Lung (tissue), 12 donors: ENCODE results near the gene DIP2C. TPM values are rescaled to one million over a fixed set of nuclear protein-coding genes. Genes with fewer than 3 reads are reported as not detected.

Source experiments
- ATAC-seq: fragments of 200-7000 bp; cut with Tn5 transposase; one replicate; pipeline ENCODE4 v1.9.1; 2020; ENCODE audit warnings: moderate number of reproducible peaks; ENCODE audit not compliant: insufficient read depth, low FRiP score
- DNase-seq, 3 donors: peaks; one replicate each; pipeline ENCODE4 v3.0.0-alpha.2; 2013 to 2017
- H3K27ac ChIP-seq, 2 donors: one replicate each; pipeline ENCODE4 v1.5.1; 2013; ENCODE audit warnings: mild to moderate bottlenecking in 2 of 2, moderate library complexity in 2 of 2, control low read depth in 1 of 2, inconsistent platforms in 1 of 2, low read depth in 1 of 2, low read length in 1 of 2
- H3K27me3 ChIP-seq, 3 donors: one replicate each; pipeline ENCODE4 v1.5.1; 2013; ENCODE audit warnings: low read length in 2 of 3; ENCODE audit not compliant: control insufficient read depth in 3 of 3, insufficient read depth in 3 of 3
- H3K36me3 ChIP-seq, 4 donors: one replicate each; pipeline ENCODE4 v1.5.1; 2013; ENCODE audit warnings: low read length in 4 of 4, mild to moderate bottlenecking in 1 of 4, moderate library complexity in 1 of 4; ENCODE audit not compliant: control insufficient read depth in 4 of 4, insufficient read depth in 4 of 4
- H3K4me1 ChIP-seq, 5 donors: one replicate each; pipeline ENCODE4 v1.5.1; 2013; ENCODE audit warnings: low read length in 5 of 5, mild to moderate bottlenecking in 2 of 5, moderate library complexity in 1 of 5; ENCODE audit not compliant: control insufficient read depth in 5 of 5, insufficient read depth in 5 of 5
- H3K4me3 ChIP-seq: one replicate; pipeline ENCODE4 v1.5.1; 2013; ENCODE audit warnings: mild to moderate bottlenecking, control low read depth, moderate library complexity
- H3K9ac ChIP-seq, 2 donors: one replicate each; pipeline ENCODE4 v1.5.1; 2013; ENCODE audit warnings: low read length in 2 of 2, control low read depth in 1 of 2; ENCODE audit not compliant: insufficient read depth in 1 of 2
- H3K9me3 ChIP-seq, 4 donors: one replicate each; pipeline ENCODE4 v1.5.1; 2013; ENCODE audit warnings: low read length in 3 of 4, mild to moderate bottlenecking in 1 of 4, moderate library complexity in 1 of 4; ENCODE audit not compliant: control insufficient read depth in 4 of 4, insufficient read depth in 3 of 4
- WGBS, 2 donors: extraction: QIAGEN DNeasy Blood & Tissue Kit; methylation state at CpG; one replicate each; pipeline ENCODE4 v1.1.7; 2013; 5-methylcytosine and 5-hydroxymethylcytosine counted together
- polyA plus RNA-seq, 2 donors: library from polyadenylated mRNA; stranded (reverse); fragments of 200-250 nt; gene quantifications; one replicate each; pipeline ENCODE4 v1.2.1, GENCODE V29; 2013
- total RNA-seq, 2 donors: library from RNA; depleted of rRNA in 1 of 2; stranded (reverse); fragments of >200 nt in 1 of 2; gene quantifications; one replicate each; pipeline ENCODE4 v1.2.1, GENCODE V29; 2014 to 2021
- TF ChIP-seq, protein P1 (sequence below): IDR thresholded peaks from 2 replicates; pipeline ENCODE4 v1.5.1; 2012; ENCODE audit warnings: mild to moderate bottlenecking; ENCODE audit errors: control extremely low read depth, extremely low read depth
- donor health status: control.
- donor health status: control.
- donor health status: Bipolar disorder and iron deficiency.
- donor health status: healthy.
- donor health status: DM: yes; HTN: yes; CAD: no.

The DIP2C gene
- total and polyA plus RNA-seq, 4 donors = 3.6 to 20.0 (median 9.5) TPM

DNA sequence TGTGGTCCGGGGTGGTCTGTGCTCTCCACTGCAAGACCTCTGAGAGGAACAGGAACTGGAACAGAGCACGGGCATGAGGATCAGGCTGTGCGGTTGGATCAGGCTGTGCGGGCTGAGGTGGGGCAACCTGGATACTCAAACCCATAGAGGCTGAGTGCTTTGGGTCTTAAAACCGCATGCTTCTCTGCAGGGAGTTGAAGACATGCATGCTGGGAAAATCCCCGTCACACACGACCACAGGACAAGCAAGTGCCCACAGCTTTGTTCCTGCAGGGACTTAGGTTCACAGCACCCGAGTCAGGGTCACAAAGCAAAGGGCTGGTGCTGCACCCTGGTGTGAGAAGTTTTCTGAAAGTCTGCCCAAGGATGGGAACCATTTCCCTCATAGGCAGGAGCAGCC, 333.0 kb downstream of the DIP2C start:
- Histone ChIP-seq H3K27ac (no peak overlapping the region), H3K9ac (no peak overlapping the region), H3K4me1 (no peaks in the 10 kb centered on the region), H3K4me3 (no peak overlapping the region), H3K36me3 (peaks cover 14 to 36% (median 20%) of the 10 kb centered on the region in 4 donors), H3K9me3 (no peaks in the 10 kb centered on the region), H3K27me3 (no peaks in the 10 kb centered on the region)
- ATAC-seq (no peak), DNase-seq (no peak)
- 81 to 83% methylated on average over 8 of the region's 8 CpGs for WGBS, 2 donors
- TF ChIP-seq, protein P1, sequence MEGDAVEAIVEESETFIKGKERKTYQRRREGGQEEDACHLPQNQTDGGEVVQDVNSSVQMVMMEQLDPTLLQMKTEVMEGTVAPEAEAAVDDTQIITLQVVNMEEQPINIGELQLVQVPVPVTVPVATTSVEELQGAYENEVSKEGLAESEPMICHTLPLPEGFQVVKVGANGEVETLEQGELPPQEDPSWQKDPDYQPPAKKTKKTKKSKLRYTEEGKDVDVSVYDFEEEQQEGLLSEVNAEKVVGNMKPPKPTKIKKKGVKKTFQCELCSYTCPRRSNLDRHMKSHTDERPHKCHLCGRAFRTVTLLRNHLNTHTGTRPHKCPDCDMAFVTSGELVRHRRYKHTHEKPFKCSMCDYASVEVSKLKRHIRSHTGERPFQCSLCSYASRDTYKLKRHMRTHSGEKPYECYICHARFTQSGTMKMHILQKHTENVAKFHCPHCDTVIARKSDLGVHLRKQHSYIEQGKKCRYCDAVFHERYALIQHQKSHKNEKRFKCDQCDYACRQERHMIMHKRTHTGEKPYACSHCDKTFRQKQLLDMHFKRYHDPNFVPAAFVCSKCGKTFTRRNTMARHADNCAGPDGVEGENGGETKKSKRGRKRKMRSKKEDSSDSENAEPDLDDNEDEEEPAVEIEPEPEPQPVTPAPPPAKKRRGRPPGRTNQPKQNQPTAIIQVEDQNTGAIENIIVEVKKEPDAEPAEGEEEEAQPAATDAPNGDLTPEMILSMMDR = no peak

DNA sequence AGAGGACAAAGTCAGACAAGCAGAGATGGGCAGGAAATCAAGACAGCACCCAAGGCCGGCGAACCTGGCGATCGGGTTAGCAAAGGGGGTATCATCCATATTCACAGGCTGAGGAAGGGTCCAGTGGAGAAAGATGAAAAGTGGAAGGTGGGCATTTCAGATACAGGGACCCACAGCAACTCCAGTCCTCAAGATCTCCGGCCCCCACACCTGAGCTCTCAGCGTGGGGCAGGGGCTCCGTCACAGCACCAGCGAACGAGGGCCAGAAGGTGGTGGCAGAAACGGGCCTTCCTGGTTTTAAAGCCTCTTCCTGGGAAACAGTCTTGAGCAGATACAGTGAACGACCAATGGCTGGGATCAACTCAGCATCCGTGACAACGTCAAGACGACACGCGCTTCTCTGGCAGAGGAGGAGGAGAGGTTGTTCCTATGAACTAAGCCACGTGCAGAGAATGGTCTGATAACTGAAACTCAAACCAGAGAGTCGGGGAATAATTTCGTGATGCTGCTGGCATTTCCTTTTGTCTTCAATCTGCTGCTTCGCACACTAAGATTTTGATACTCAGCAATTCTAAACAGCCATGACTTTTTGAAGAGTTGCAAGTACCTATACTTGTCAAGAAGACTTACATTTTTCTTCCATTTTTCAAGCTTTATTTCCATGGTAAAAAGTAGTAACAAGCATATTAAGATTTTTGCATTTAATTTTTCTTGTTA, 334.4 kb downstream of the DIP2C start:
- TF ChIP-seq, protein P1 = no peak
- ATAC-seq (no peak), DNase-seq (no peak)
- peaks cover 10 to 26% (median 18%) of the 10 kb centered on the region in 4 donors for H3K36me3 ChIP-seq
- H3K4me3 ChIP-seq = no peak overlapping the region
- no peak overlapping the region for H3K27ac ChIP-seq
- 93% methylated on average over 20 of the region's 20 CpGs for WGBS, 2 donors
- no peaks in the 10 kb centered on the region for H3K4me1 ChIP-seq
- no peaks in the 10 kb centered on the region for H3K27me3 ChIP-seq
- H3K9me3 ChIP-seq = no peaks in the 10 kb centered on the region
- no peak overlapping the region for H3K9ac ChIP-seq

DNA sequence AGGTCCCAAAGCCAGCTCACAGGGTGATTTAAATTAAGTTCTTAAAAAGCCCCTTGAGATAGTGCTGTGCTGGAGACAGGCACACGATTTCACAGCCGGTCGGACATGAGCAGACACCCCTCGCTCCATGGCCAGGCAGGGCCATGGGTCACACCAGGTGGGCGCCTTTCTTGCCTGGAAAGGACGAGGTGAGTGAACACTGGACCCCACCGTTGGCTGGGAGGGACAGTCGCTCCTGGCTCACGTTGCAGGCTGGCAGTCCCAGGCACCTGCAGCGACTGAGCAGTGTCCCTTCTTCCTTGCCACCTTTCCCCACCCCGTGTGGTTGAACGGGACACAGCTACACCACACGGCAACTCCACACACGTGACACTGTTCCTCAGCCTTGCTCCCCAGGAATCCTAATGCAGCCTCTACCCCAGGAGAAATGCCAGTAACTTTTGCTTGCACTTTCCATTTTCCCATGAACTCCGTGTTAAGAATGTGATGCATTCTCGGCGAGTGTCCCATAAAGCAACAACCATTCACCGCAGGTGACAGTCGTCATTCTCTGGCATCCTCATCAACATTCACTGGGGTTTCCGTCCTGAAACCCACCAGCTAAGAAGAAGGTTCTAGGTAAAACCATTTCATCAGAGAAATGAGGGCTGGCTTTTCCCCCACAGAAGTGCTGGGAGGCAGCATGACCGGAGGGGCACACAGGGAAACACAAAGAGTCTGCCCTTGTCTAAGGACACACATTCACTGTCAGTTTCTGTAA, 336.8 kb downstream of the DIP2C start:
- Histone ChIP-seq H3K27me3 (no peaks in the 10 kb centered on the region), H3K4me1 (no peaks in the 10 kb centered on the region), H3K4me3 (no peak overlapping the region), H3K9me3 (no peaks in the 10 kb centered on the region), H3K27ac (no peak overlapping the region), H3K36me3 (peaks cover 10 to 36% (median 22%) of the 10 kb centered on the region in 4 donors), H3K9ac (no peak overlapping the region)
- no peak for DNase-seq
- TF ChIP-seq, protein P1 = no peak
- WGBS, 2 donors = 92 to 94% methylated on average over 21 of the region's 21 CpGs
- no peak for ATAC-seq
